Endothelial cell of umbilical vein (primary cell): ENCODE data around the gene MINDY2. TPM values are rescaled to one million over a fixed set of nuclear protein-coding genes. Genes with fewer than 3 reads are reported as not detected.

Source experiments
- BruUV-seq: library from RNA; stranded (reverse); fragments of 400-500 nt; replicated peaks from 2 replicates; lab custom pipeline; 2021; lab: Mats Ljungman, UMichigan
- CTCF ChIA-PET: fragments of 300-600, 350-600 bp; sonication (Branson Sonifier 250); formaldehyde crosslinking; loops from one replicate; lab custom pipeline; 2021; ENCODE audit warnings: antibody characterized with exemption, inconsistent platforms; lab: Charles Lee
- POLR2A ChIA-PET: fragments of 300-600, 350-600 bp; sonication (Branson Sonifier 250); formaldehyde crosslinking; loops from one replicate; lab custom pipeline; 2021; ENCODE audit warnings: antibody characterized with exemption, inconsistent platforms; lab: Charles Lee
- DNase-seq: peaks from one replicate; pipeline ENCODE4 v3.0.0-alpha.2; 2011; ENCODE audit warnings: low read depth, low spot score
- FAIRE-seq: peaks from 2 replicates; lab custom pipeline; 2011; peaks lifted over from hg19 to GRCh38; lab: Jason Lieb, UNC
- H2AFZ ChIP-seq: 2 replicates; pipeline ENCODE4 v1.6.0; 2012; ENCODE audit warnings: low read depth, low read length, control low read depth, inconsistent platforms
- H3K27ac ChIP-seq: 2 replicates; pipeline ENCODE4 v1.5.1; 2011; ENCODE audit warnings: low read depth, mild to moderate bottlenecking, control low read depth, low read length, moderate library complexity; ENCODE audit not compliant: insufficient read depth
- H3K27me3 ChIP-seq, 2 experiments: 2 replicates each; pipeline versions ENCODE4 v1.6.0 to v1.6.1; 2011; ENCODE audit warnings: low read length in 2 of 2, mixed read lengths in 1 of 2; ENCODE audit not compliant: control insufficient read depth in 2 of 2, insufficient read depth in 2 of 2
- H3K36me3 ChIP-seq, 2 experiments: 2 replicates in 1 of 2; 3 replicates in 1 of 2; pipeline ENCODE4 v1.5.1; 2011; ENCODE audit warnings: low read length in 2 of 2, mild to moderate bottlenecking in 1 of 2, moderate library complexity in 1 of 2; ENCODE audit not compliant: control insufficient read depth in 2 of 2, insufficient read depth in 2 of 2; ENCODE audit errors: extremely low read depth in 1 of 2
- H3K4me1 ChIP-seq: 3 replicates; pipeline ENCODE4 v1.5.1; 2011; ENCODE audit warnings: mild to moderate bottlenecking, low read length; ENCODE audit not compliant: control insufficient read depth, insufficient read depth; ENCODE audit errors: extremely low read depth
- H3K4me2 ChIP-seq: 2 replicates; pipeline ENCODE4 v1.6.1; 2011; ENCODE audit warnings: low read length, control low read depth, mixed read lengths; ENCODE audit not compliant: insufficient read depth
- H3K4me3 ChIP-seq, 3 experiments: fragments of 200-600 bp in 1 of 3; sonication (generic), shearing (Covaris generic) in 1 of 3; replicated peaks in 1 of 3; 2 replicates each; pipeline ENCODE4 v1.5.1; 2011 to 2016; ENCODE audit warnings: control low read depth in 3 of 3, low read length in 3 of 3, mild to moderate bottlenecking in 2 of 3, inconsistent platforms in 1 of 3, low read depth in 1 of 3, moderate library complexity in 1 of 3; ENCODE audit not compliant: insufficient read depth in 1 of 3
- H3K79me2 ChIP-seq: 2 replicates; pipeline ENCODE4 v1.6.0; 2012; ENCODE audit warnings: low read length, inconsistent platforms; ENCODE audit not compliant: control insufficient read depth, insufficient read depth
- H3K9ac ChIP-seq: replicated peaks from 2 replicates; pipeline ENCODE3; 2011; ENCODE audit warnings: low read length, control low read depth; ENCODE audit not compliant: insufficient read depth; ENCODE audit errors: extremely low read depth
- H3K9me1 ChIP-seq: replicated peaks from 3 replicates; pipeline ENCODE4 v1.6.0; 2011; ENCODE audit warnings: mild to moderate bottlenecking, low read length; ENCODE audit not compliant: control insufficient read depth, insufficient read depth; ENCODE audit errors: extremely low read depth
- H3K9me3 ChIP-seq: replicated peaks from 2 replicates; pipeline ENCODE4 v1.5.1; 2012; ENCODE audit warnings: low read length, inconsistent platforms; ENCODE audit not compliant: control insufficient read depth, insufficient read depth
- H4K20me1 ChIP-seq: replicated peaks from 2 replicates; pipeline ENCODE3; 2011; ENCODE audit warnings: mild to moderate bottlenecking, low read length; ENCODE audit not compliant: control insufficient read depth, insufficient read depth; ENCODE audit errors: extremely low read depth
- CTCF ChIP-seq, 2 donors: IDR thresholded peaks; 1 replicate in 1 of 2; 2 replicates in 1 of 2; pipeline ENCODE4 v1.5.1; 2011; ENCODE audit warnings: low read length in 2 of 2, mild to moderate bottlenecking in 2 of 2, moderate library complexity in 2 of 2, control low read depth in 1 of 2, inconsistent platforms in 1 of 2, low read depth in 1 of 2; ENCODE audit not compliant: insufficient read depth in 1 of 2; ENCODE audit errors: extremely low read depth in 1 of 2
- EZH2 ChIP-seq: IDR thresholded peaks from 2 replicates; pipeline ENCODE4 v1.6.1; 2012; ENCODE audit warnings: borderline replicate concordance, low read depth, mild to moderate bottlenecking, moderate library complexity, low read length, inconsistent platforms; ENCODE audit not compliant: severe bottlenecking
- FOS ChIP-seq: IDR thresholded peaks from 2 replicates; pipeline ENCODE4 v1.6.1; 2011; ENCODE audit warnings: mild to moderate bottlenecking, low read length, moderate library complexity, borderline replicate concordance; ENCODE audit not compliant: insufficient read depth
- GATA2 ChIP-seq: IDR thresholded peaks from 2 replicates; pipeline ENCODE4 v1.7.0; 2011; ENCODE audit warnings: low read depth, mild to moderate bottlenecking, moderate library complexity, mixed read lengths, low read length; ENCODE audit not compliant: insufficient read length, insufficient read depth
- JUN ChIP-seq: IDR thresholded peaks from 2 replicates; pipeline ENCODE4 v1.6.1; 2011; ENCODE audit warnings: borderline replicate concordance, low read depth; ENCODE audit not compliant: insufficient read length, insufficient read depth
- MAX ChIP-seq: IDR thresholded peaks from 2 replicates; pipeline ENCODE4 v1.6.1; 2011; ENCODE audit not compliant: insufficient read depth, insufficient read length
- MYC ChIP-seq: IDR thresholded peaks from one replicate; pipeline ENCODE4 v1.6.1; 2011; ENCODE audit warnings: mild to moderate bottlenecking, low read depth, low read length
- POLR2A ChIP-seq: IDR thresholded peaks from 2 replicates; pipeline ENCODE4 v1.6.1; 2012; ENCODE audit warnings: low read depth, mild to moderate bottlenecking, control low read depth, low read length
- POLR2AphosphoS5 ChIP-seq: IDR thresholded peaks from 2 replicates; pipeline ENCODE4 v1.6.1; 2012; ENCODE audit warnings: low read depth, mild to moderate bottlenecking, control low read depth, low read length, moderate library complexity; ENCODE audit not compliant: insufficient read depth
- dilution Hi-C: fragments of 300-500 bp; cut with MboI; formaldehyde crosslinking; loops from one replicate; pipeline ENCODE4 v1.15.0; 2019; ENCODE audit warnings: low sequenced_read_pairs; ENCODE audit not compliant: extremely low pct_ligation_motif_present
- intact Hi-C: fragments of 100-400 bp; cut with micrococcal nuclease; formaldehyde crosslinking; loops from one replicate; pipeline ENCODE4 v1.10.0; 2022
- polyA plus RNA-seq, 4 experiments: library from polyadenylated mRNA; depleted of rRNA in 3 of 4; stranded (reverse) in 3 of 4; unstranded in 1 of 4; fragments of >200 nt; gene quantifications; 2 replicates each; pipeline versions ENCODE4 v1.2.1 to v1.2.3, GENCODE V29; 2011 to 2012; ENCODE audit warnings: missing spikeins in 1 of 4
- total RNA-seq: library from RNA; stranded (reverse); gene quantifications from 2 replicates; pipeline ENCODE4 v1.2.3, GENCODE V29; 2021

Gene MINDY2
- total and polyA plus RNA-seq, 2 donors (not counting 3 experiments of a cell fraction or from before 2014, with no cell fraction given), result 1.6 to 13.7 TPM

- peaks cover 2% of the 10 kb centered on the region for H3K9me1 ChIP-seq
- POLR2A ChIA-PET, result no interaction called here
- H4K20me1 ChIP-seq, result peaks cover 23% of the 10 kb centered on the region
- FAIRE-seq (no peak), DNase-seq (no peak)
- dilution Hi-C loops (no loop called here), intact Hi-C loops (no loop called here)
- no peaks in the 10 kb centered on the region for H3K9me3 ChIP-seq
- no peak overlapping the region for H3K4me3 ChIP-seq
- H2AFZ ChIP-seq, result no peak overlapping the region
- no TSS peak for BruUV-seq
- peaks cover 90% of the 10 kb centered on the region for H3K79me2 ChIP-seq
- no peaks in the 10 kb centered on the region for H3K27me3 ChIP-seq
- no peak overlapping the region for H3K27ac ChIP-seq
- no peak for TF ChIP-seq POLR2AphosphoS5
- no peak for TF ChIP-seq FOS
- no peak for TF ChIP-seq EZH2
- no peak for TF ChIP-seq GATA2
- no peak for TF ChIP-seq JUN
- TF ChIP-seq MYC, result no peak
- no peak for TF ChIP-seq CTCF (IDR thresholded peaks at IDR 0.05; ENCODE audit: extremely low read depth in 1 of 2, insufficient read depth in 1 of 2, low read depth in 1 of 2, low read length in 2 of 2)
- TF ChIP-seq POLR2A, result no peak
- no peak for TF ChIP-seq MAX
- CTCF ChIA-PET, result no interaction called here
- no peaks in the 10 kb centered on the region for H3K36me3 ChIP-seq
- peaks cover 34% of the 10 kb centered on the region for H3K4me1 ChIP-seq
- no peak overlapping the region for H3K9ac ChIP-seq
- no peak overlapping the region for H3K4me2 ChIP-seq
Measured at GRCh38 chr15:58740436-58740835, 30.7 kb upstream of the MINDY2 start.
